H1 (cell line): ENCODE data around the gene PNPLA8. TPM values are rescaled to one million over a fixed set of nuclear protein-coding genes. Genes with fewer than 3 reads are reported as not detected.

Source experiments
- CHD2 ChIP-seq: IDR thresholded peaks from 2 replicates; pipeline ENCODE4 v1.6.1; 2012; ENCODE audit warnings: low read length, improper control_type of control experiment
- NRF1 ChIP-seq: IDR thresholded peaks from 2 replicates; pipeline ENCODE4 v1.6.1; 2011; ENCODE audit warnings: mild to moderate bottlenecking, low read depth, low read length, improper control_type of control experiment
- RFX5 ChIP-seq: IDR thresholded peaks from 2 replicates; pipeline ENCODE4 v1.6.1; 2011; ENCODE audit warnings: low read depth, low read length, improper control_type of control experiment, borderline replicate concordance
- polyA plus RNA-seq, 7 experiments: library from polyadenylated mRNA; depleted of rRNA in 3 of 7; stranded (reverse) in 5 of 7; unstranded in 2 of 7; fragments of >200 nt in 5 of 7; fragments of 200-250 nt in 2 of 7; gene quantifications; 1 replicate in 5 of 7; 2 replicates in 1 of 7; 4 replicates in 1 of 7; pipeline versions ENCODE4 v1.2.1 to v1.2.3, GENCODE V29; 2011 to 2013; ENCODE audit warnings: missing spikeins in 2 of 7, mixed read lengths in 2 of 7
- total RNA-seq: library from RNA; stranded (reverse); fragmentation: NEBNext Ultra II Directional; extraction: Animal tissue kit (Norgen Biotek cat#: 25700); gene quantifications from 2 replicates; pipeline ENCODE4 v1.2.1, GENCODE V29; 2021
- TF ChIP-seq, protein P1 (sequence below): fragments of 300-600 bp; sonication (generic); IDR thresholded peaks from 2 replicates; pipeline ENCODE4 v1.7.1; 2012; ENCODE audit warnings: low read length, moderate library complexity, mild to moderate bottlenecking, inconsistent platforms; ENCODE audit not compliant: insufficient replicate concordance

PNPLA8 gene
- total and polyA plus RNA-seq, 2 of the 8 experiments (the other 6 are each of a cell fraction or from before 2014, with no cell fraction given): 3.8 to 11.2 TPM

DNA sequence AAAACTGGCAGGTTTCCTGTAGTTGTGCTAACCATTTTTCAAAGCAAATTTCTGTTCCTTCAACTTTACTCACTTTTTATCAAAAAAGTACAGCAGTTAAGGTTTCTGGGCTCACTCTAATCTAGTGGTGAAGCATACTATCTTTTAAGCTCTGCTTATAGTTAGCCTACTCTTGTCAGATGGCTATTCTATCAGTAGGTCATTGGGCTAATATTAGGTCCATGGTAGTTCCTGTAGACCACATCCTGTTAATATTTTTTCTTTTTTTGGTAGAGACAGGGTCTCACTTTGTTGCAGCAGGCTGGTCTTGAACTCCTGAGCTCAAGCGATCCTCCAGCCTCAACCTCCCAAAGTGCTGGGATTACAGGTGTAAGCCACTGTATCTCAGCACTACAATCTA is 41.8 kb downstream of the PNPLA8 start (continued):
- TF ChIP-seq, protein P1, sequence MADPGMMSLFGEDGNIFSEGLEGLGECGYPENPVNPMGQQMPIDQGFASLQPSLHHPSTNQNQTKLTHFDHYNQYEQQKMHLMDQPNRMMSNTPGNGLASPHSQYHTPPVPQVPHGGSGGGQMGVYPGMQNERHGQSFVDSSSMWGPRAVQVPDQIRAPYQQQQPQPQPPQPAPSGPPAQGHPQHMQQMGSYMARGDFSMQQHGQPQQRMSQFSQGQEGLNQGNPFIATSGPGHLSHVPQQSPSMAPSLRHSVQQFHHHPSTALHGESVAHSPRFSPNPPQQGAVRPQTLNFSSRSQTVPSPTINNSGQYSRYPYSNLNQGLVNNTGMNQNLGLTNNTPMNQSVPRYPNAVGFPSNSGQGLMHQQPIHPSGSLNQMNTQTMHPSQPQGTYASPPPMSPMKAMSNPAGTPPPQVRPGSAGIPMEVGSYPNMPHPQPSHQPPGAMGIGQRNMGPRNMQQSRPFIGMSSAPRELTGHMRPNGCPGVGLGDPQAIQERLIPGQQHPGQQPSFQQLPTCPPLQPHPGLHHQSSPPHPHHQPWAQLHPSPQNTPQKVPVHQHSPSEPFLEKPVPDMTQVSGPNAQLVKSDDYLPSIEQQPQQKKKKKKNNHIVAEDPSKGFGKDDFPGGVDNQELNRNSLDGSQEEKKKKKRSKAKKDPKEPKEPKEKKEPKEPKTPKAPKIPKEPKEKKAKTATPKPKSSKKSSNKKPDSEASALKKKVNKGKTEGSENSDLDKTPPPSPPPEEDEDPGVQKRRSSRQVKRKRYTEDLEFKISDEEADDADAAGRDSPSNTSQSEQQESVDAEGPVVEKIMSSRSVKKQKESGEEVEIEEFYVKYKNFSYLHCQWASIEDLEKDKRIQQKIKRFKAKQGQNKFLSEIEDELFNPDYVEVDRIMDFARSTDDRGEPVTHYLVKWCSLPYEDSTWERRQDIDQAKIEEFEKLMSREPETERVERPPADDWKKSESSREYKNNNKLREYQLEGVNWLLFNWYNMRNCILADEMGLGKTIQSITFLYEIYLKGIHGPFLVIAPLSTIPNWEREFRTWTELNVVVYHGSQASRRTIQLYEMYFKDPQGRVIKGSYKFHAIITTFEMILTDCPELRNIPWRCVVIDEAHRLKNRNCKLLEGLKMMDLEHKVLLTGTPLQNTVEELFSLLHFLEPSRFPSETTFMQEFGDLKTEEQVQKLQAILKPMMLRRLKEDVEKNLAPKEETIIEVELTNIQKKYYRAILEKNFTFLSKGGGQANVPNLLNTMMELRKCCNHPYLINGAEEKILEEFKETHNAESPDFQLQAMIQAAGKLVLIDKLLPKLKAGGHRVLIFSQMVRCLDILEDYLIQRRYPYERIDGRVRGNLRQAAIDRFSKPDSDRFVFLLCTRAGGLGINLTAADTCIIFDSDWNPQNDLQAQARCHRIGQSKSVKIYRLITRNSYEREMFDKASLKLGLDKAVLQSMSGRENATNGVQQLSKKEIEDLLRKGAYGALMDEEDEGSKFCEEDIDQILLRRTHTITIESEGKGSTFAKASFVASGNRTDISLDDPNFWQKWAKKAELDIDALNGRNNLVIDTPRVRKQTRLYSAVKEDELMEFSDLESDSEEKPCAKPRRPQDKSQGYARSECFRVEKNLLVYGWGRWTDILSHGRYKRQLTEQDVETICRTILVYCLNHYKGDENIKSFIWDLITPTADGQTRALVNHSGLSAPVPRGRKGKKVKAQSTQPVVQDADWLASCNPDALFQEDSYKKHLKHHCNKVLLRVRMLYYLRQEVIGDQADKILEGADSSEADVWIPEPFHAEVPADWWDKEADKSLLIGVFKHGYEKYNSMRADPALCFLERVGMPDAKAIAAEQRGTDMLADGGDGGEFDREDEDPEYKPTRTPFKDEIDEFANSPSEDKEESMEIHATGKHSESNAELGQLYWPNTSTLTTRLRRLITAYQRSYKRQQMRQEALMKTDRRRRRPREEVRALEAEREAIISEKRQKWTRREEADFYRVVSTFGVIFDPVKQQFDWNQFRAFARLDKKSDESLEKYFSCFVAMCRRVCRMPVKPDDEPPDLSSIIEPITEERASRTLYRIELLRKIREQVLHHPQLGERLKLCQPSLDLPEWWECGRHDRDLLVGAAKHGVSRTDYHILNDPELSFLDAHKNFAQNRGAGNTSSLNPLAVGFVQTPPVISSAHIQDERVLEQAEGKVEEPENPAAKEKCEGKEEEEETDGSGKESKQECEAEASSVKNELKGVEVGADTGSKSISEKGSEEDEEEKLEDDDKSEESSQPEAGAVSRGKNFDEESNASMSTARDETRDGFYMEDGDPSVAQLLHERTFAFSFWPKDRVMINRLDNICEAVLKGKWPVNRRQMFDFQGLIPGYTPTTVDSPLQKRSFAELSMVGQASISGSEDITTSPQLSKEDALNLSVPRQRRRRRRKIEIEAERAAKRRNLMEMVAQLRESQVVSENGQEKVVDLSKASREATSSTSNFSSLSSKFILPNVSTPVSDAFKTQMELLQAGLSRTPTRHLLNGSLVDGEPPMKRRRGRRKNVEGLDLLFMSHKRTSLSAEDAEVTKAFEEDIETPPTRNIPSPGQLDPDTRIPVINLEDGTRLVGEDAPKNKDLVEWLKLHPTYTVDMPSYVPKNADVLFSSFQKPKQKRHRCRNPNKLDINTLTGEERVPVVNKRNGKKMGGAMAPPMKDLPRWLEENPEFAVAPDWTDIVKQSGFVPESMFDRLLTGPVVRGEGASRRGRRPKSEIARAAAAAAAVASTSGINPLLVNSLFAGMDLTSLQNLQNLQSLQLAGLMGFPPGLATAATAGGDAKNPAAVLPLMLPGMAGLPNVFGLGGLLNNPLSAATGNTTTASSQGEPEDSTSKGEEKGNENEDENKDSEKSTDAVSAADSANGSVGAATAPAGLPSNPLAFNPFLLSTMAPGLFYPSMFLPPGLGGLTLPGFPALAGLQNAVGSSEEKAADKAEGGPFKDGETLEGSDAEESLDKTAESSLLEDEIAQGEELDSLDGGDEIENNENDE: no peak
- no peak for TF ChIP-seq NRF1
- TF ChIP-seq CHD2: no peak
- TF ChIP-seq RFX5: no peak
